GM18861 (cell line): ENCODE measurements around the gene EPHB1.

ENCODE experiments used
- ATAC-seq: cut with Tn5 transposase; IDR thresholded peaks from one replicate; pipeline ENCODE4 v1.9.1; 2021; ENCODE audit not compliant: unreplicated experiment

Gene EPHB1

GRCh38 chr3:135181408-135181807 lies 386.3 kb downstream of the EPHB1 start:
- no peak for ATAC-seq

- no peak for ATAC-seq
Measured at GRCh38 chr3:135182364-135182998, 387.4 kb downstream of the EPHB1 start.

GRCh38 chr3:135190658-135191057 lies 395.6 kb downstream of the EPHB1 start:
- ATAC-seq: no peak

GRCh38 chr3:135191708-135192107 lies 396.6 kb downstream of the EPHB1 start:
- no peak for ATAC-seq

GRCh38 chr3:135192929-135193328 lies 397.9 kb downstream of the EPHB1 start:
- ATAC-seq: no peak

GRCh38 chr3:135197246-135197645 lies 402.2 kb downstream of the EPHB1 start:
- no peak for ATAC-seq

GRCh38 chr3:135197856-135198255 lies 402.8 kb downstream of the EPHB1 start:
- no peak for ATAC-seq

GRCh38 chr3:135199137-135199536 lies 404.1 kb downstream of the EPHB1 start:
- peak; percentile 74 for ATAC-seq

- no peak for ATAC-seq
Measured at GRCh38 chr3:135203026-135203425, 408.0 kb downstream of the EPHB1 start.

GRCh38 chr3:135213213-135213612 lies 418.2 kb downstream of the EPHB1 start:
- ATAC-seq: no peak

GRCh38 chr3:135213822-135214221 lies 418.8 kb downstream of the EPHB1 start:
- ATAC-seq: no peak

GRCh38 chr3:135214400-135214799 lies 419.3 kb downstream of the EPHB1 start:
- no peak for ATAC-seq

GRCh38 chr3:135215516-135215915 lies 420.5 kb downstream of the EPHB1 start:
- ATAC-seq: no peak

- no peak for ATAC-seq
Measured at GRCh38 chr3:135216659-135217058, 421.6 kb downstream of the EPHB1 start.

- ATAC-seq: no peak
Measured at GRCh38 chr3:135217730-135218129, 422.7 kb downstream of the EPHB1 start.

- ATAC-seq: no peak
Measured at GRCh38 chr3:135218304-135218703, 423.2 kb downstream of the EPHB1 start.

GRCh38 chr3:135218782-135219181 lies 423.7 kb downstream of the EPHB1 start:
- no peak for ATAC-seq

- no peak for ATAC-seq
Measured at GRCh38 chr3:135224815-135225362, 429.8 kb downstream of the EPHB1 start.

- peak; percentile 51 for ATAC-seq
Measured at GRCh38 chr3:135226057-135226456, 431.0 kb downstream of the EPHB1 start.

- no peak for ATAC-seq
Measured at GRCh38 chr3:135228201-135228600, 433.1 kb downstream of the EPHB1 start.

GRCh38 chr3:135229018-135229495 lies 434.0 kb downstream of the EPHB1 start:
- no peak for ATAC-seq

- no peak for ATAC-seq
Measured at GRCh38 chr3:135231737-135232136, 436.7 kb downstream of the EPHB1 start.

- no peak for ATAC-seq
Measured at GRCh38 chr3:135232226-135232625, 437.2 kb downstream of the EPHB1 start.
